Gastrocnemius medialis (tissue), 4 donors: ENCODE results near the gene CDC14A. TPM values are rescaled to one million over a fixed set of nuclear protein-coding genes. Genes with fewer than 3 reads are reported as not detected.

Source experiments
- ATAC-seq, 2 donors: fragments of 150-250 bp; one replicate each; pipeline ENCODE4 v1.9.1; 2016
- DNase-seq, 2 donors: peaks; one replicate each; pipeline ENCODE4 v3.0.0-alpha.2; 2019
- H3K27ac ChIP-seq, 4 donors: fragments of 200-600 bp; sonication (generic); 1 replicate in 1 of 4; 2 replicates in 3 of 4; pipeline ENCODE4 v1.5.1; 2016 to 2018; ENCODE audit warnings: mild to moderate bottlenecking in 2 of 4, moderate library complexity in 1 of 4
- H3K27me3 ChIP-seq, 3 donors: fragments of 200-600 bp; sonication (generic) in 2 of 3; 1 replicate in 1 of 3; 2 replicates in 2 of 3; pipeline versions ENCODE4 v1.5.1 to v1.6.0; 2016 to 2019; ENCODE audit warnings: mild to moderate bottlenecking in 1 of 3, moderate library complexity in 1 of 3
- H3K36me3 ChIP-seq, 2 donors: fragments of 200-600 bp; sonication (generic) in 1 of 2; one replicate each; pipeline ENCODE4 v1.5.1; 2017 to 2018
- H3K4me1 ChIP-seq, 2 donors: fragments of 200-600 bp; sonication (generic) in 1 of 2; one replicate each; pipeline ENCODE4 v1.5.1; 2016 to 2017; ENCODE audit warnings: mild to moderate bottlenecking in 2 of 2
- H3K4me3 ChIP-seq, 4 donors: fragments of 200-600 bp; sonication (generic) in 3 of 4; 1 replicate in 1 of 4; 2 replicates in 3 of 4; pipeline ENCODE4 v1.5.1; 2016 to 2019; ENCODE audit warnings: mild to moderate bottlenecking in 2 of 4
- H3K9me3 ChIP-seq, 3 donors: fragments of 200-600 bp; sonication (generic) in 2 of 3; 1 replicate in 1 of 3; 2 replicates in 2 of 3; pipeline ENCODE4 v1.5.1; 2016 to 2019
- POLR2A ChIP-seq, 2 donors: fragments of 450-650 bp; IDR thresholded peaks; one replicate each; pipeline ENCODE4 v1.6.1; 2017; ENCODE audit warnings: antibody characterized with exemption in 2 of 2, mild to moderate bottlenecking in 2 of 2, moderate library complexity in 2 of 2
- in situ Hi-C, 4 donors: fragments of 200-750 bp; cut with MboI; loops; one replicate each; pipeline versions ENCODE4 v1.15.0 to v1.8.0; 2017; ENCODE audit warnings: low sequenced_read_pairs in 4 of 4
- intact Hi-C: fragments of 100-400 bp; cut with DNase I; formaldehyde crosslinking; loops from one replicate; pipeline ENCODE4 v1.15.1; 2023; ENCODE audit warnings: low total_unique reads
- total RNA-seq, 4 donors: library from RNA; depleted of rRNA; stranded (reverse); fragments of >200 nt; gene quantifications; one replicate each; pipeline versions ENCODE4 v1.1.0 to v1.2.3, GENCODE V29; 2016
- TF ChIP-seq, protein P1 (sequence below), 5 experiments: fragments of 450-650 bp in 3 of 5; fragments of 200-600 bp in 2 of 5; sonication (generic) in 2 of 5; IDR thresholded peaks in 4 of 5; conservative IDR thresholded peaks in 1 of 5; 1 replicate in 4 of 5; 2 replicates in 1 of 5; pipeline ENCODE4 v1.5.1; 2016 to 2019; ENCODE audit warnings: antibody characterized with exemption in 5 of 5, mild to moderate bottlenecking in 3 of 5, moderate library complexity in 3 of 5

CDC14A gene
- total RNA-seq, 4 donors from 2014 or later = 2.1 to 10.0 (median 6.0) TPM

DNA sequence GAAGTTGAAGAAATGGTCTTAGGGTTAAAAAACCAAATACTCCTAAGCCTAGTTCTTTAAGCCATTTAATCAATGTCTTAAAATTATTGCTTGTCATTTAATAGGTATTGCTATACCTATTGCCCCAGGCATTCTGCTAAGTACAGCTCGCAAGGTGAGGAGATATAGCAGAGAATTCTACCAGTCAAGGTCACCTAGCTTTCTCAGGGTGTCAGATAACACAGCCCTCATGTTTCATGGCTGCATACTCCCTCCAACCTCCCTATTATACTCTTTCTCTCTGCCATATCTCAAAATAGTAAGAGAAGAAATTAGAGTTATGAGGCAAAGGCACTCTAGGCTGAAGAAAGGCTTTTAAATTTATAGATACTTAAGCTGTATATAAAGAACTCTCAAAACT is 117.3 kb downstream of the CDC14A start:
- intact Hi-C loops = no loop called here
- H3K4me3 ChIP-seq = no peak overlapping the region
- in situ Hi-C loops = loop anchor here in 3 of 4 donors (5.0 to 25.0 kb wide), 5 partner anchors 182 to 657 kb away; partner anchors contain the start of genes EXTL2 (in 1 of the 3) and SLC30A7 (in 1 of the 3)
- ATAC-seq = peak in 1 of 2 donors; percentile 81
- no peak for DNase-seq
- no peaks in the 10 kb centered on the region for H3K27me3 ChIP-seq
- TF ChIP-seq, protein P1, sequence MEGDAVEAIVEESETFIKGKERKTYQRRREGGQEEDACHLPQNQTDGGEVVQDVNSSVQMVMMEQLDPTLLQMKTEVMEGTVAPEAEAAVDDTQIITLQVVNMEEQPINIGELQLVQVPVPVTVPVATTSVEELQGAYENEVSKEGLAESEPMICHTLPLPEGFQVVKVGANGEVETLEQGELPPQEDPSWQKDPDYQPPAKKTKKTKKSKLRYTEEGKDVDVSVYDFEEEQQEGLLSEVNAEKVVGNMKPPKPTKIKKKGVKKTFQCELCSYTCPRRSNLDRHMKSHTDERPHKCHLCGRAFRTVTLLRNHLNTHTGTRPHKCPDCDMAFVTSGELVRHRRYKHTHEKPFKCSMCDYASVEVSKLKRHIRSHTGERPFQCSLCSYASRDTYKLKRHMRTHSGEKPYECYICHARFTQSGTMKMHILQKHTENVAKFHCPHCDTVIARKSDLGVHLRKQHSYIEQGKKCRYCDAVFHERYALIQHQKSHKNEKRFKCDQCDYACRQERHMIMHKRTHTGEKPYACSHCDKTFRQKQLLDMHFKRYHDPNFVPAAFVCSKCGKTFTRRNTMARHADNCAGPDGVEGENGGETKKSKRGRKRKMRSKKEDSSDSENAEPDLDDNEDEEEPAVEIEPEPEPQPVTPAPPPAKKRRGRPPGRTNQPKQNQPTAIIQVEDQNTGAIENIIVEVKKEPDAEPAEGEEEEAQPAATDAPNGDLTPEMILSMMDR (IDR thresholded peaks at IDR 0.05 in 4 of 5, conservative IDR thresholded peaks at IDR 0.05 in 1 of 5) = no peak
- TF ChIP-seq POLR2A (IDR thresholded peaks at IDR 0.05) = no peak
- peaks cover 13 to 14% of the 10 kb centered on the region in 2 donors for H3K4me1 ChIP-seq
- no peak overlapping the region for H3K27ac ChIP-seq
- no peaks in the 10 kb centered on the region for H3K9me3 ChIP-seq
- H3K36me3 ChIP-seq = no peaks in the 10 kb centered on the region

DNA sequence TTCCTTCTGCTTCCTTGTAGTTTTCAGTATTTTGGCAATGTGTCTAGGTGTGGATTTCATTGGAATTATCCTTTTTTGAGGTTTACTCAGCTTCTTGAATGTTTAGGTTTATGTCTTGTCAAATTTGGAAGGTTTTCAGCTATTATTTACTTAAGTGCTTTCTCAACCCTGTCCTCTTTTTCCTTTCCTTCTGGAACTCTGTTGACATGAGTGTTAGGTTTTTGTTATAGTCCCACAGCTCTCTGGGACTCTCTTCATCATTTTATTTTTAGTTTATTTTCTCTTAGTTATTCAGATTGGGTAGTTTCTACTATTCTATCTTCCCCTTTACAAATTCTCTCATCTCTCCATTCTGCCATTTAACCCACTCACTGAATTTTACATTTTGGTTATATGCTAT is 122.5 kb downstream of the CDC14A start:
- no peaks in the 10 kb centered on the region for H3K9me3 ChIP-seq
- no peak overlapping the region for H3K4me3 ChIP-seq
- ATAC-seq = no peak
- TF ChIP-seq, protein P1 (IDR thresholded peaks at IDR 0.05 in 4 of 5, conservative IDR thresholded peaks at IDR 0.05 in 1 of 5) = no peak
- no peak for TF ChIP-seq POLR2A (IDR thresholded peaks at IDR 0.05)
- no peaks in the 10 kb centered on the region for H3K27me3 ChIP-seq
- H3K27ac ChIP-seq = no peak overlapping the region
- in situ Hi-C loops (loop anchor here (25.0 kb wide), 4 partner anchors 188 to 663 kb away; partner anchors contain the start of genes EXTL2 (in 1 of the 4) and SLC30A7 (in 1 of the 4)), intact Hi-C loops (no loop called here)
- H3K4me1 ChIP-seq = peaks cover 5% of the 10 kb centered on the region in 2 donors
- H3K36me3 ChIP-seq = no peaks in the 10 kb centered on the region
- DNase-seq = no peak

DNA sequence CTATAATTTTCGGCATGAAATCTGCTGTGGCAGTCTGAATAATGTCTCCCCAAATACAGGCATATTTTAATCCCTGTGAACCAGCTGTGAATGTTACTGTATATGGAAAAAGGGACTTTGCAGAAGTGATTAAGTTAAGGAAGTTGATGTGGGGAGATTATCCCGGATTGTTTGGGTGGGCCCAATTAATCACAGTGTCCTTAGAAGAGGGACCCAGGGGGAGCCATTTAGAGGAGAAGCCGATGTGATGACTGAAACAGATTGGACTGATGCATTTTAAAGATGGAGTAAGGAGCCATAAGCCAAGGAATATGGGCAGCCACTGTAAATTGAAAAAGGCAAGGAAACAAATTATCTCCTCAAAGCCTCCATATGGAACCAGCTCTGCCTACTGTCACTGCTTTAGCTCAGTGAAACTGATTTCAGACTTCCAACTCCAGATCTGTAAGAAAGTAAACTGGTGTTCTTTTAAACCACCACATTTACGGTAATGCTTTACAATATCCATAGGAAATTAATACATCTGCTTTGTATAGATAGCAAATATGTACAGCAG is 124.5 kb downstream of the CDC14A start:
- intact Hi-C loops (no loop called here), in situ Hi-C loops (loop anchor here in 1 of 4 donors (25.0 kb wide), 1 partner anchor 385 kb away; no protein-coding TSS in a partner anchor)
- H3K36me3 ChIP-seq = no peaks in the 10 kb centered on the region
- no peaks in the 10 kb centered on the region for H3K9me3 ChIP-seq
- no peak overlapping the region for H3K4me3 ChIP-seq
- ATAC-seq = no peak
- no peaks in the 10 kb centered on the region for H3K4me1 ChIP-seq
- TF ChIP-seq, protein P1 (IDR thresholded peaks at IDR 0.05 in 4 of 5, conservative IDR thresholded peaks at IDR 0.05 in 1 of 5) = no peak
- no peak for TF ChIP-seq POLR2A (IDR thresholded peaks at IDR 0.05)
- H3K27me3 ChIP-seq = no peaks in the 10 kb centered on the region
- H3K27ac ChIP-seq = no peak overlapping the region
- DNase-seq = no peak

DNA sequence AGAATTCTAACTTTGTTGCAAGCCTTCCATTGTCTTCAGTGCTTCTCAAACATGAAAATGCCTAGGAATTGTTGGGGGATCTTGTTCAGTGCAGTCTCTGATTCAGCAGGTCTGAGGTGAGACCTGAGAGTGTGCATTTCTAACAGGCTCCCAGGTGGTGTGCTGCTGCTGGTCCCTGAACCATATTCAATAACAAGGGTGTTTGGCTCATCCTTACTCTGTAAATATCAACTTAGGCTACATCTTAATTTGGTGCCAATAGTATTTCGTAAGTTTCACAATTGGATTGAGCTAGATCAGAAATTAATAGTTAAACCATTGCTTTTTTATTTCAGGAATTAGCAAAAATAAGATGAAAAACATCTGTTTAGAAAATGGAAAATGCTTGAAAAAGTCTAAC is 126.5 kb downstream of the CDC14A start:
- in situ Hi-C loops = loop anchor here in 1 of 4 donors (25.0 kb wide), 1 partner anchor 383 kb away; no protein-coding TSS in a partner anchor
- no peak overlapping the region for H3K27ac ChIP-seq

More for the DNA sequence above, 126.5 kb downstream of the CDC14A start:
- no peaks in the 10 kb centered on the region for H3K9me3 ChIP-seq
- no peaks in the 10 kb centered on the region for H3K27me3 ChIP-seq
- TF ChIP-seq, protein P1 (IDR thresholded peaks at IDR 0.05 in 4 of 5, conservative IDR thresholded peaks at IDR 0.05 in 1 of 5) = no peak
- TF ChIP-seq POLR2A (IDR thresholded peaks at IDR 0.05) = no peak
- ATAC-seq (no peak), DNase-seq (no peak)
- no peaks in the 10 kb centered on the region for H3K4me1 ChIP-seq
- no peaks in the 10 kb centered on the region for H3K36me3 ChIP-seq
- intact Hi-C loops = no loop called here
- no peak overlapping the region for H3K4me3 ChIP-seq
